ENCODE results near the gene KIF5B.
A peak's percentile ranks its signal among the peaks of the same experiment; 100 is the strongest.
"Not testable (repeated sequence)": the region's sequence is repeated elsewhere in the genome, so short reads cannot be mapped to it uniquely, and the experiment has no call there.

The KIF5B gene

GRCh38 chr10:32048282-32048681 is 7.9 kb downstream of the KIF5B start:
- no peak overlapping the region for H3K27ac Mint-ChIP-seq
- H3K4me1 Mint-ChIP-seq: peaks cover 40 to 78% of the 10 kb centered on the region in 2 donors
- DNase-seq: no peak
- H3K9me3 Mint-ChIP-seq: no peaks in the 10 kb centered on the region
- H3K36me3 Mint-ChIP-seq: peaks cover 32 to 44% of the 10 kb centered on the region in 2 donors
- no peak for ATAC-seq (replicated peaks)
- H3K4me3 Mint-ChIP-seq: no peak overlapping the region
- H3K27me3 Mint-ChIP-seq: no peaks in the 10 kb centered on the region

GRCh38 chr10:32047881-32048280 is 8.3 kb downstream of the KIF5B start:
- no peaks in the 10 kb centered on the region for H3K27me3 Mint-ChIP-seq
- H3K36me3 Mint-ChIP-seq: peaks cover 32 to 46% of the 10 kb centered on the region in 2 donors
- DNase-seq (no peak), ATAC-seq (replicated peaks) (no peak)
- no peaks in the 10 kb centered on the region for H3K9me3 Mint-ChIP-seq
- H3K4me3 Mint-ChIP-seq: no peak overlapping the region
- peaks cover 43 to 79% of the 10 kb centered on the region in 2 donors for H3K4me1 Mint-ChIP-seq
- no peak overlapping the region for H3K27ac Mint-ChIP-seq

- no peak overlapping the region for H3K4me3 Mint-ChIP-seq
- H3K9me3 Mint-ChIP-seq: no peaks in the 10 kb centered on the region
- peaks cover 37 to 55% of the 10 kb centered on the region in 2 donors for H3K36me3 Mint-ChIP-seq
- ATAC-seq (replicated peaks) (no peak), DNase-seq (no peak)
- peaks cover 44 to 81% of the 10 kb centered on the region in 2 donors for H3K4me1 Mint-ChIP-seq
- H3K27me3 Mint-ChIP-seq: no peaks in the 10 kb centered on the region
- H3K27ac Mint-ChIP-seq: no peak overlapping the region
Measured at GRCh38 chr10:32046151-32046550, 10.1 kb downstream of the KIF5B start.

GRCh38 chr10:32042730-32043129 is 13.5 kb downstream of the KIF5B start:
- peaks cover 32 to 54% of the 10 kb centered on the region in 2 donors for H3K36me3 Mint-ChIP-seq
- H3K9me3 Mint-ChIP-seq; H3K4me3 Mint-ChIP-seq; H3K27me3 Mint-ChIP-seq; DNase-seq; ATAC-seq (replicated peaks): not testable (repeated sequence)
- peak overlapping the region; percentile 15 for H3K27ac Mint-ChIP-seq
- H3K4me1 Mint-ChIP-seq: peaks cover 28 to 57% of the 10 kb centered on the region in 2 donors

GRCh38 chr10:32041290-32042028 is 14.8 kb downstream of the KIF5B start:
- Mint-ChIP-seq H3K27ac (peak overlapping the region; percentile 79), H3K9me3 (no peaks in the 10 kb centered on the region), H3K4me3 (no peak overlapping the region), H3K27me3 (no peaks in the 10 kb centered on the region), H3K4me1 (peaks cover 19 to 44% of the 10 kb centered on the region in 2 donors), H3K36me3 (peaks cover 28 to 52% of the 10 kb centered on the region in 2 donors)
- no peak for DNase-seq
- ATAC-seq (replicated peaks): peak; percentile 41 to 61

GRCh38 chr10:32039734-32040133 is 16.5 kb downstream of the KIF5B start:
- Mint-ChIP-seq H3K36me3 (peaks cover 23 to 48% of the 10 kb centered on the region in 2 donors), H3K27ac (no peak overlapping the region)
- no peak for ATAC-seq (replicated peaks)

GRCh38 chr10:32038777-32039176 is 17.4 kb downstream of the KIF5B start:
- Mint-ChIP-seq H3K9me3 (no peaks in the 10 kb centered on the region), H3K4me3 (no peak overlapping the region), H3K4me1 (peaks cover 12 to 22% of the 10 kb centered on the region in 2 donors), H3K27ac (no peak overlapping the region), H3K36me3 (peaks cover 18 to 45% of the 10 kb centered on the region in 2 donors), H3K27me3 (no peaks in the 10 kb centered on the region)
- ATAC-seq (replicated peaks) (no peak), DNase-seq (no peak)

More at GRCh38 chr10:32039734-32040133, 16.5 kb downstream of the KIF5B start:
- H3K27me3 Mint-ChIP-seq: no peaks in the 10 kb centered on the region
- H3K4me3 Mint-ChIP-seq: no peak overlapping the region
- H3K9me3 Mint-ChIP-seq: no peaks in the 10 kb centered on the region
- DNase-seq: no peak
- H3K4me1 Mint-ChIP-seq: peaks cover 16 to 30% of the 10 kb centered on the region in 2 donors

GRCh38 chr10:32036922-32037321 is 19.3 kb downstream of the KIF5B start:
- Mint-ChIP-seq H3K36me3 (peaks cover 23 to 47% of the 10 kb centered on the region in 2 donors), H3K9me3 (no peaks in the 10 kb centered on the region), H3K27me3 (no peaks in the 10 kb centered on the region), H3K4me1 (peaks cover 4 to 10% of the 10 kb centered on the region in 2 donors), H3K27ac (no peak overlapping the region), H3K4me3 (no peak overlapping the region)
- ATAC-seq (replicated peaks) (no peak), DNase-seq (no peak)

- Mint-ChIP-seq H3K4me1 (peaks cover 2 to 11% of the 10 kb centered on the region in 2 donors), H3K9me3 (no peaks in the 10 kb centered on the region), H3K27me3 (no peaks in the 10 kb centered on the region), H3K27ac (no peak overlapping the region), H3K4me3 (no peak overlapping the region), H3K36me3 (peaks cover 29 to 49% of the 10 kb centered on the region in 2 donors)
- ATAC-seq (replicated peaks): no peak
- no peak for DNase-seq
Measured at GRCh38 chr10:32035038-32035437, 21.2 kb downstream of the KIF5B start.

- Mint-ChIP-seq H3K4me3 (no peak overlapping the region), H3K9me3 (no peaks in the 10 kb centered on the region), H3K4me1 (peaks cover 2 to 11% of the 10 kb centered on the region in 2 donors), H3K27ac (no peak overlapping the region), H3K36me3 (peaks cover 38 to 55% of the 10 kb centered on the region in 2 donors), H3K27me3 (no peaks in the 10 kb centered on the region)
- ATAC-seq (replicated peaks): no peak
- DNase-seq: no peak
Measured at GRCh38 chr10:32033171-32033570, 23.1 kb downstream of the KIF5B start.

GRCh38 chr10:32031920-32032319 is 24.3 kb downstream of the KIF5B start:
- ATAC-seq (replicated peaks) (no peak), DNase-seq (no peak)
- Mint-ChIP-seq H3K4me3 (no peak overlapping the region), H3K36me3 (peaks cover 31 to 55% of the 10 kb centered on the region in 2 donors), H3K4me1 (peaks cover 2 to 11% of the 10 kb centered on the region in 2 donors), H3K9me3 (no peaks in the 10 kb centered on the region), H3K27me3 (no peaks in the 10 kb centered on the region), H3K27ac (no peak overlapping the region)

GRCh38 chr10:32031424-32031823 is 24.8 kb downstream of the KIF5B start:
- no peak for DNase-seq
- H3K4me3 Mint-ChIP-seq: no peak overlapping the region
- no peaks in the 10 kb centered on the region for H3K9me3 Mint-ChIP-seq
- peaks cover 33 to 52% of the 10 kb centered on the region in 2 donors for H3K36me3 Mint-ChIP-seq
- no peak for ATAC-seq (replicated peaks)
- peak overlapping the region; percentile 5 for H3K27ac Mint-ChIP-seq
- peaks cover 2 to 11% of the 10 kb centered on the region in 2 donors for H3K4me1 Mint-ChIP-seq
- no peaks in the 10 kb centered on the region for H3K27me3 Mint-ChIP-seq

GRCh38 chr10:32028710-32029109 is 27.5 kb downstream of the KIF5B start:
- H3K27me3 Mint-ChIP-seq: no peaks in the 10 kb centered on the region
- no peak for DNase-seq
- no peaks in the 10 kb centered on the region for H3K9me3 Mint-ChIP-seq
- peaks cover 37 to 46% of the 10 kb centered on the region in 2 donors for H3K36me3 Mint-ChIP-seq
- no peak for ATAC-seq (replicated peaks)
- no peak overlapping the region for H3K27ac Mint-ChIP-seq
- no peak overlapping the region for H3K4me3 Mint-ChIP-seq
- H3K4me1 Mint-ChIP-seq: peaks cover 2 to 11% of the 10 kb centered on the region in 2 donors

- H3K4me1 Mint-ChIP-seq: peaks cover 5 to 8% of the 10 kb centered on the region in 2 donors
- no peak overlapping the region for H3K4me3 Mint-ChIP-seq
- H3K27me3 Mint-ChIP-seq: no peaks in the 10 kb centered on the region
- no peaks in the 10 kb centered on the region for H3K9me3 Mint-ChIP-seq
- H3K27ac Mint-ChIP-seq: no peak overlapping the region
- H3K36me3 Mint-ChIP-seq: peaks cover 35 to 46% of the 10 kb centered on the region in 2 donors
- DNase-seq (no peak), ATAC-seq (replicated peaks) (no peak)
Measured at GRCh38 chr10:32023264-32023663, 33.0 kb downstream of the KIF5B start.

- H3K27me3 Mint-ChIP-seq: no peaks in the 10 kb centered on the region
- H3K4me3 Mint-ChIP-seq: no peak overlapping the region
- peaks cover 32 to 47% of the 10 kb centered on the region in 2 donors for H3K36me3 Mint-ChIP-seq
- no peaks in the 10 kb centered on the region for H3K9me3 Mint-ChIP-seq
- ATAC-seq (replicated peaks) (no peak), DNase-seq (no peak)
- no peak overlapping the region for H3K27ac Mint-ChIP-seq
- peaks cover 2 to 13% of the 10 kb centered on the region in 2 donors for H3K4me1 Mint-ChIP-seq
Measured at GRCh38 chr10:32017044-32017443, 39.2 kb downstream of the KIF5B start.
